H9 (cell line): Measurements from ENCODE around the gene DCTN2. TPM values are rescaled to one million over a fixed set of nuclear protein-coding genes. Genes with fewer than 3 reads are reported as not detected.

Experiments used
- DNase-seq: peaks from one replicate; pipeline ENCODE4 v3.0.0-alpha.2; 2017
- H2AFZ ChIP-seq: one replicate; pipeline ENCODE4 v1.6.1; 2013; ENCODE audit warnings: mild to moderate bottlenecking, low read length, control low read depth, moderate library complexity
- H2AK5ac ChIP-seq: 2 replicates; pipeline ENCODE4 v1.6.1; 2013; ENCODE audit warnings: low read length, control low read depth, mixed read lengths; ENCODE audit not compliant: insufficient read length
- H2BK120ac ChIP-seq: one replicate; pipeline ENCODE4 v1.6.1; 2013; ENCODE audit warnings: low read depth, mild to moderate bottlenecking, low read length, control low read depth, inconsistent platforms; ENCODE audit not compliant: poor library complexity, severe bottlenecking
- H2BK12ac ChIP-seq: 2 replicates; pipeline ENCODE4 v1.6.1; 2013; ENCODE audit warnings: low read length, control low read depth, mixed read lengths, low read depth; ENCODE audit not compliant: insufficient read length
- H2BK15ac ChIP-seq: 2 replicates; pipeline ENCODE4 v1.6.1; 2013; ENCODE audit warnings: low read depth, low read length, control low read depth
- H2BK20ac ChIP-seq: one replicate; pipeline ENCODE4 v1.6.1; 2013; ENCODE audit warnings: low read depth, mild to moderate bottlenecking, low read length, control low read depth, inconsistent platforms; ENCODE audit not compliant: poor library complexity, severe bottlenecking
- H2BK5ac ChIP-seq: 2 replicates; pipeline ENCODE4 v1.6.1; 2013; ENCODE audit warnings: low read length, control low read depth, mixed read lengths; ENCODE audit not compliant: insufficient read length
- H3K14ac ChIP-seq: 2 replicates; pipeline ENCODE4 v1.6.1; 2013; ENCODE audit warnings: low read length, control low read depth; ENCODE audit not compliant: insufficient read depth
- H3K18ac ChIP-seq: 2 replicates; pipeline ENCODE4 v1.6.1; 2013; ENCODE audit warnings: low read depth, mild to moderate bottlenecking, mixed read lengths, low read length, control low read depth; ENCODE audit not compliant: insufficient read length
- H3K23ac ChIP-seq: 2 replicates; pipeline ENCODE4 v1.6.1; 2013; ENCODE audit warnings: low read length, control low read depth, mixed read lengths, low read depth; ENCODE audit not compliant: insufficient read length
- H3K23me2 ChIP-seq: 2 replicates; pipeline ENCODE4 v1.6.1; 2013; ENCODE audit warnings: low read depth, mild to moderate bottlenecking, mixed read lengths, low read length, control low read depth; ENCODE audit not compliant: insufficient read length, poor library complexity, severe bottlenecking
- H3K27ac ChIP-seq: 2 replicates; pipeline ENCODE4 v1.5.1; 2013; ENCODE audit warnings: low read length, control low read depth, mixed read lengths, low read depth; ENCODE audit not compliant: insufficient read length
- H3K27me3 ChIP-seq: 2 replicates; pipeline ENCODE4 v1.6.1; 2013; ENCODE audit warnings: low read length, control low read depth, inconsistent platforms; ENCODE audit not compliant: insufficient read depth
- H3K4ac ChIP-seq: 2 replicates; pipeline ENCODE4 v1.6.1; 2013; ENCODE audit warnings: low read depth, mild to moderate bottlenecking, control low read depth, inconsistent platforms, low read length, moderate library complexity
- H3K4me1 ChIP-seq: 2 replicates; pipeline ENCODE4 v1.6.1; 2013; ENCODE audit warnings: low read length, control low read depth, inconsistent platforms; ENCODE audit not compliant: insufficient read depth
- H3K4me2 ChIP-seq: 2 replicates; pipeline ENCODE4 v1.6.1; 2013; ENCODE audit warnings: low read length, control low read depth, mixed read lengths; ENCODE audit not compliant: insufficient read length, insufficient read depth
- H3K56ac ChIP-seq: 2 replicates; pipeline ENCODE4 v1.6.1; 2013; ENCODE audit warnings: low read depth, mild to moderate bottlenecking, mixed read lengths, low read length, control low read depth; ENCODE audit not compliant: insufficient read length
- H3K79me1 ChIP-seq: 2 replicates; pipeline ENCODE4 v1.6.1; 2013; ENCODE audit warnings: low read depth, mild to moderate bottlenecking, moderate library complexity, low read length, control low read depth, inconsistent platforms; ENCODE audit not compliant: insufficient read depth, poor library complexity, severe bottlenecking
- H3K79me2 ChIP-seq: 2 replicates; pipeline ENCODE4 v1.6.1; 2013; ENCODE audit warnings: low read length, control low read depth, inconsistent platforms; ENCODE audit not compliant: insufficient read depth
- H3K9ac ChIP-seq: 2 replicates; pipeline ENCODE4 v1.6.1; 2013; ENCODE audit warnings: low read length, control low read depth, mixed read lengths; ENCODE audit not compliant: insufficient read length; ENCODE audit errors: extremely low read depth
- H3K9me3 ChIP-seq: one replicate; pipeline ENCODE4 v1.6.1; 2013; ENCODE audit warnings: low read depth, low read length, inconsistent platforms; ENCODE audit not compliant: control insufficient read depth
- H3T11ph ChIP-seq: one replicate; pipeline ENCODE4 v1.6.1; 2013; ENCODE audit warnings: mild to moderate bottlenecking, low read length, control low read depth, inconsistent platforms
- H4K20me1 ChIP-seq: one replicate; pipeline ENCODE4 v1.6.1; 2013; ENCODE audit not compliant: control insufficient read depth, insufficient read length, insufficient read depth
- H4K5ac ChIP-seq: 2 replicates; pipeline ENCODE4 v1.6.1; 2013; ENCODE audit warnings: low read depth, mild to moderate bottlenecking, mixed read lengths, low read length, control low read depth; ENCODE audit not compliant: insufficient read length
- H4K8ac ChIP-seq: replicated peaks from 2 replicates; pipeline ENCODE4 v1.6.1; 2013; ENCODE audit warnings: low read length, control low read depth, mixed read lengths, low read depth; ENCODE audit not compliant: insufficient read length
- H4K91ac ChIP-seq: 2 replicates; pipeline ENCODE4 v1.6.1; 2013; ENCODE audit warnings: low read depth, mild to moderate bottlenecking, moderate library complexity, mixed read lengths, low read length, control low read depth; ENCODE audit not compliant: insufficient read length
- H3K27ac Mint-ChIP-seq, 3 experiments: 2 replicates in 2 of 3; 3 replicates in 1 of 3; pipeline ENCODE4 v1.8.0; 2020 to 2021; ENCODE audit warnings: mixed read lengths in 3 of 3, mild to moderate bottlenecking in 1 of 3, moderate library complexity in 1 of 3
- H3K27me3 Mint-ChIP-seq: 2 replicates; pipeline ENCODE4 v1.8.0; 2021; ENCODE audit warnings: low read depth, mild to moderate bottlenecking, moderate library complexity, mixed read lengths
- H3K36me3 Mint-ChIP-seq, 3 experiments: 2 replicates in 2 of 3; 3 replicates in 1 of 3; pipeline ENCODE4 v1.8.0; 2020 to 2021; ENCODE audit warnings: low read depth in 3 of 3, mixed read lengths in 3 of 3; ENCODE audit not compliant: insufficient read depth in 1 of 3
- H3K4me1 Mint-ChIP-seq, 2 experiments: 2 replicates each; pipeline ENCODE4 v1.8.0; 2020; ENCODE audit warnings: mixed read lengths in 2 of 2
- H3K4me3 Mint-ChIP-seq, 2 experiments: 2 replicates in 1 of 2; 3 replicates in 1 of 2; pipeline ENCODE4 v1.8.0; 2020 to 2021; ENCODE audit warnings: mild to moderate bottlenecking in 2 of 2, mixed read lengths in 2 of 2, moderate library complexity in 1 of 2
- H3K9me3 Mint-ChIP-seq, 2 experiments: 2 replicates in 1 of 2; 3 replicates in 1 of 2; pipeline ENCODE4 v1.8.0; 2020; ENCODE audit warnings: mild to moderate bottlenecking in 2 of 2, mixed read lengths in 2 of 2, moderate library complexity in 1 of 2
- CTCF ChIP-seq: fragments of 200-600 bp; sonication (generic); conservative IDR thresholded peaks from 3 replicates; pipeline ENCODE4 v1.8.0; 2021; ENCODE audit warnings: antibody characterized with exemption, mild to moderate bottlenecking
- WGBS: extraction: QIAGEN DNeasy Blood & Tissue Kit; methylation state at CpG from one replicate; pipeline ENCODE4 v1.1.7; 2013; ENCODE audit warnings: missing lambda C conversion rate, low lambda C conversion rate, mixed read lengths; ENCODE audit not compliant: insufficient read length; ENCODE audit errors: extremely low coverage; 5-methylcytosine and 5-hydroxymethylcytosine counted together
- total RNA-seq: library from RNA; stranded (reverse); gene quantifications from 2 replicates; pipeline ENCODE4 v1.2.1, GENCODE V29; 2021

Gene DCTN2
- total RNA-seq, 1 experiment from 2014 or later: 97.7 TPM

GRCh38 chr12:57516617-57517153 lies 30.3 kb downstream of the DCTN2 start:
- Histone ChIP-seq H3K14ac (no peak overlapping the region), H3K79me2 (0 out of 2 replicates have a peak, but pooled peaks cover 1% of the 10 kb centered on the region), H3K27me3 (no peaks in the 10 kb centered on the region), H3K23me2 (peaks cover 11% of the 10 kb centered on the region), H2BK120ac (no peak overlapping the region), H3T11ph (no peak overlapping the region), H3K4me2 (no peak overlapping the region), H2BK20ac (no peak overlapping the region), H3K9me3 (no peaks in the 10 kb centered on the region), H3K9ac (no peak overlapping the region), H3K79me1 (no peaks in the 10 kb centered on the region), H4K91ac (no peak overlapping the region), H4K20me1 (no peaks in the 10 kb centered on the region), H2BK12ac (no peak overlapping the region), H2BK15ac (no peak overlapping the region), H3K23ac (no peak overlapping the region), H4K8ac (no peak overlapping the region), H3K56ac (no peak overlapping the region), H3K4me1 (peaks cover 3% of the 10 kb centered on the region; the same call in 1 of the 2 replicates), H2BK5ac (no peak overlapping the region), H2AFZ (no peak overlapping the region), H4K5ac (no peak overlapping the region), H3K4ac (no peak overlapping the region), H2AK5ac (no peak overlapping the region), H3K18ac (no peak overlapping the region), H3K27ac (no peak overlapping the region)
- H3K27ac Mint-ChIP-seq: peak overlapping the region; percentile 29 to 87 (median 53); a peak in 5 of 7 replicates
- no peak for TF ChIP-seq CTCF
- H3K4me1 Mint-ChIP-seq: peaks cover 18 to 25% of the 10 kb centered on the region in 2 experiments
- H3K27me3 Mint-ChIP-seq: peaks cover 2% of the 10 kb centered on the region; the same call in 1 of the 2 replicates
- H3K9me3 Mint-ChIP-seq: no peaks in the 10 kb centered on the region
- no CpG with 5 or more reads among the region's 11 CpGs for WGBS
- DNase-seq: no peak
- no peak overlapping the region for H3K4me3 Mint-ChIP-seq
- peaks cover 61 to 77% (median 73%) of the 10 kb centered on the region in 3 experiments for H3K36me3 Mint-ChIP-seq
